Islet precursor cell (in vitro differentiated cells): ENCODE measurements around the gene FAM234A.
A peak's percentile ranks its signal among the peaks of the same experiment; 100 is the strongest.
"Not testable (repeated sequence)": the region's sequence is repeated elsewhere in the genome, so short reads cannot be mapped to it uniquely, and the experiment has no call there.

Source experiments
- DNase-seq: peaks from one replicate; pipeline ENCODE4 v3.0.0-alpha.2; 2018

FAM234A gene

GRCh38 chr16:234468-235305 lies at the start of gene FAM234A:
FAM234A (plus strand) TSS chr16:234821; CDS start chr16:254414, 19,593 bp downstream.
- peak; percentile 96 for DNase-seq

GRCh38 chr16:185213-185612 lies 49.4 kb upstream of the FAM234A start:
- DNase-seq, result no peak

- no peak for DNase-seq
Measured at GRCh38 chr16:185691-186090, 48.9 kb upstream of the FAM234A start.

- DNase-seq, result no peak
Measured at GRCh38 chr16:187330-187729, 47.3 kb upstream of the FAM234A start.

- no peak for DNase-seq
Measured at GRCh38 chr16:188674-189073, 45.9 kb upstream of the FAM234A start.

GRCh38 chr16:189604-190186 lies 44.9 kb upstream of the FAM234A start:
- DNase-seq, result no peak

- no peak for DNase-seq
Measured at GRCh38 chr16:191831-192230, 42.8 kb upstream of the FAM234A start.

GRCh38 chr16:192686-193085 lies 41.9 kb upstream of the FAM234A start:
- no peak for DNase-seq

- no peak for DNase-seq
Measured at GRCh38 chr16:193441-193840, 41.2 kb upstream of the FAM234A start.

GRCh38 chr16:194516-194915 lies 40.1 kb upstream of the FAM234A start:
- DNase-seq, result no peak

GRCh38 chr16:200388-200787 lies 34.2 kb upstream of the FAM234A start:
- DNase-seq, result peak; percentile 89

- DNase-seq, result no peak
Measured at GRCh38 chr16:203246-203645, 31.4 kb upstream of the FAM234A start.

- not testable (repeated sequence) for DNase-seq
Measured at GRCh38 chr16:204046-204445, 30.6 kb upstream of the FAM234A start.

GRCh38 chr16:209359-209758 lies 25.3 kb upstream of the FAM234A start:
- DNase-seq, result not testable (repeated sequence)

- not testable (repeated sequence) for DNase-seq
Measured at GRCh38 chr16:211631-212180, 22.9 kb upstream of the FAM234A start.

- DNase-seq, result no peak
Measured at GRCh38 chr16:212999-213398, 21.6 kb upstream of the FAM234A start.

- no peak for DNase-seq
Measured at GRCh38 chr16:220021-220420, 14.6 kb upstream of the FAM234A start.

- DNase-seq, result no peak
Measured at GRCh38 chr16:228151-228851, 6.3 kb upstream of the FAM234A start.

GRCh38 chr16:228852-229730 lies 5.5 kb upstream of the FAM234A start, which contains the start of gene LUC7L:
LUC7L (minus strand) TSS chr16:229449; CDS start chr16:229339, 110 bp downstream.
- DNase-seq, result peak; percentile 92

GRCh38 chr16:229731-230281 lies 4.8 kb upstream of the FAM234A start:
- no peak for DNase-seq

- DNase-seq, result not testable (repeated sequence)
Measured at GRCh38 chr16:230351-230750, 4.3 kb upstream of the FAM234A start.

GRCh38 chr16:230949-231348 lies 3.7 kb upstream of the FAM234A start:
- DNase-seq, result no peak
